Endothelial cell (in vitro differentiated cells): ENCODE measurements around the gene HS3ST3A1. TPM values are rescaled to one million over a fixed set of nuclear protein-coding genes. Genes with fewer than 3 reads are reported as not detected.

Source experiments
- DNase-seq: peaks from one replicate; pipeline ENCODE4 v3.0.0; 2021; ENCODE audit warnings: low spot score
- H3K27ac Mint-ChIP-seq: one replicate; pipeline ENCODE4 v1.8.0; 2021; ENCODE audit warnings: mixed read lengths, inconsistent platforms; ENCODE audit not compliant: unreplicated experiment
- H3K27me3 Mint-ChIP-seq: one replicate; pipeline ENCODE4 v1.8.0; 2021; ENCODE audit warnings: mild to moderate bottlenecking, moderate library complexity, mixed read lengths, inconsistent platforms; ENCODE audit not compliant: unreplicated experiment
- H3K36me3 Mint-ChIP-seq: one replicate; pipeline ENCODE4 v1.8.0; 2021; ENCODE audit warnings: mild to moderate bottlenecking, low read depth, mixed read lengths, inconsistent platforms; ENCODE audit not compliant: unreplicated experiment
- H3K4me1 Mint-ChIP-seq: one replicate; pipeline ENCODE4 v1.8.0; 2021; ENCODE audit warnings: mild to moderate bottlenecking, mixed read lengths, inconsistent platforms; ENCODE audit not compliant: unreplicated experiment
- H3K4me3 Mint-ChIP-seq: one replicate; pipeline ENCODE4 v1.8.0; 2021; ENCODE audit warnings: mild to moderate bottlenecking, mixed read lengths, inconsistent platforms; ENCODE audit not compliant: unreplicated experiment
- H3K9me3 Mint-ChIP-seq: one replicate; pipeline ENCODE4 v1.8.0; 2021; ENCODE audit warnings: mixed read lengths, inconsistent platforms; ENCODE audit not compliant: unreplicated experiment
- CTCF ChIP-seq: fragments of 200-600 bp; sonication (generic); IDR thresholded peaks from one replicate; pipeline ENCODE4 v1.5.0; 2021; ENCODE audit warnings: antibody characterized with exemption; ENCODE audit not compliant: unreplicated experiment
- total RNA-seq: library from RNA; stranded (reverse); fragmentation: NEBNext Ultra II Directional; extraction: Animal tissue kit (Norgen Biotek cat#: 25700); gene quantifications from one replicate; pipeline ENCODE4 v1.2.1, GENCODE V29; 2021; ENCODE audit not compliant: unreplicated experiment

HS3ST3A1 gene
- total RNA-seq, 1 donor from 2014 or later, result 1.1 TPM

GRCh38 chr17:13478326-13478830, 123.4 kb downstream of the HS3ST3A1 start:
- peaks cover 6% of the 10 kb centered on the region for H3K36me3 Mint-ChIP-seq
- peaks cover 1% of the 10 kb centered on the region for H3K27me3 Mint-ChIP-seq
- H3K27ac Mint-ChIP-seq, result no peak overlapping the region
- peaks cover 8% of the 10 kb centered on the region for H3K4me1 Mint-ChIP-seq
- H3K4me3 Mint-ChIP-seq, result no peak overlapping the region
- no peak for DNase-seq
- no peak for TF ChIP-seq CTCF
- peaks cover 17% of the 10 kb centered on the region for H3K9me3 Mint-ChIP-seq

- Mint-ChIP-seq H3K27me3 (peaks cover 1% of the 10 kb centered on the region), H3K9me3 (peaks cover 17% of the 10 kb centered on the region), H3K4me1 (peaks cover 8% of the 10 kb centered on the region), H3K27ac (no peak overlapping the region), H3K36me3 (peaks cover 6% of the 10 kb centered on the region), H3K4me3 (no peak overlapping the region)
- no peak for TF ChIP-seq CTCF
- DNase-seq, result no peak
Observed at GRCh38 chr17:13477180-13477611, 124.5 kb downstream of the HS3ST3A1 start.

GRCh38 chr17:13476720-13477119, 125.0 kb downstream of the HS3ST3A1 start:
- H3K27ac Mint-ChIP-seq, result no peak overlapping the region
- H3K4me3 Mint-ChIP-seq, result no peak overlapping the region
- H3K9me3 Mint-ChIP-seq, result peaks cover 14% of the 10 kb centered on the region
- TF ChIP-seq CTCF, result no peak
- DNase-seq, result no peak
- H3K27me3 Mint-ChIP-seq, result peaks cover under 1% of the 10 kb centered on the region
- H3K36me3 Mint-ChIP-seq, result peaks cover 4% of the 10 kb centered on the region
- H3K4me1 Mint-ChIP-seq, result peaks cover 8% of the 10 kb centered on the region

- Mint-ChIP-seq H3K27ac (no peak overlapping the region), H3K27me3 (no peaks in the 10 kb centered on the region), H3K4me3 (no peak overlapping the region), H3K4me1 (peaks cover 8% of the 10 kb centered on the region), H3K9me3 (peaks cover 9% of the 10 kb centered on the region), H3K36me3 (no peaks in the 10 kb centered on the region)
- DNase-seq, result no peak
- TF ChIP-seq CTCF, result no peak
Observed at GRCh38 chr17:13475574-13476223, 126.0 kb downstream of the HS3ST3A1 start.

GRCh38 chr17:13474073-13474800, 127.5 kb downstream of the HS3ST3A1 start:
- no peak for DNase-seq
- H3K27me3 Mint-ChIP-seq, result no peaks in the 10 kb centered on the region
- no peak overlapping the region for H3K27ac Mint-ChIP-seq
- peaks cover 8% of the 10 kb centered on the region for H3K4me1 Mint-ChIP-seq
- no peaks in the 10 kb centered on the region for H3K9me3 Mint-ChIP-seq
- H3K4me3 Mint-ChIP-seq, result no peak overlapping the region
- no peak for TF ChIP-seq CTCF
- no peaks in the 10 kb centered on the region for H3K36me3 Mint-ChIP-seq
